Fibroblast of lung (primary cell): ENCODE data around the gene PNPLA7. TPM values are rescaled to one million over a fixed set of nuclear protein-coding genes. Genes with fewer than 3 reads are reported as not detected.

ENCODE experiments used
- DNase-seq, 2 donors: peaks; one replicate each; pipeline versions ENCODE4 v3.0.0 to v3.0.0-alpha.2; 2010; ENCODE audit warnings: low read depth in 2 of 2
- H2AFZ ChIP-seq: 2 replicates; pipeline ENCODE4 v1.5.1; 2012; ENCODE audit warnings: low read length, control low read depth, inconsistent platforms
- H3K27ac ChIP-seq: 2 replicates; pipeline ENCODE4 v1.5.1; 2011; ENCODE audit warnings: low read length, control low read depth; ENCODE audit not compliant: insufficient read depth
- H3K27me3 ChIP-seq: 2 replicates; pipeline ENCODE4 v1.5.1; 2011; ENCODE audit warnings: mild to moderate bottlenecking, low read length; ENCODE audit not compliant: control insufficient read depth, insufficient read depth
- H3K36me3 ChIP-seq: 2 replicates; pipeline ENCODE4 v1.5.1; 2011; ENCODE audit warnings: low read length; ENCODE audit not compliant: control insufficient read depth, insufficient read depth
- H3K4me1 ChIP-seq: 2 replicates; pipeline ENCODE4 v1.5.1; 2011; ENCODE audit warnings: low read length; ENCODE audit not compliant: control insufficient read depth, insufficient read depth; ENCODE audit errors: extremely low read depth
- H3K4me2 ChIP-seq: 2 replicates; pipeline ENCODE4 v1.5.1; 2011; ENCODE audit warnings: low read length, control low read depth; ENCODE audit not compliant: insufficient read depth; ENCODE audit errors: extremely low read depth
- H3K4me3 ChIP-seq, 4 experiments: fragments of 200-600 bp in 1 of 4; sonication (generic) in 1 of 4; replicated peaks in 1 of 4; 2 replicates each; pipeline ENCODE4 v1.5.1; 2011 to 2016; ENCODE audit warnings: low read length in 4 of 4, low read depth in 3 of 4, mild to moderate bottlenecking in 3 of 4, control low read depth in 2 of 4, inconsistent platforms in 1 of 4, mixed read lengths in 1 of 4; ENCODE audit not compliant: insufficient read depth in 1 of 4; ENCODE audit errors: control extremely low read depth in 1 of 4
- H3K79me2 ChIP-seq: 2 replicates; pipeline ENCODE4 v1.5.1; 2012; ENCODE audit warnings: mild to moderate bottlenecking, low read length, inconsistent platforms; ENCODE audit not compliant: control insufficient read depth, insufficient read depth
- H3K9ac ChIP-seq: 2 replicates; pipeline ENCODE4 v1.5.1; 2011; ENCODE audit warnings: mild to moderate bottlenecking, low read length, control low read depth; ENCODE audit not compliant: insufficient read depth
- H3K9me3 ChIP-seq: 2 replicates; pipeline ENCODE4 v1.5.1; 2012; ENCODE audit warnings: low read depth, low read length; ENCODE audit not compliant: control insufficient read depth, insufficient read depth
- H4K20me1 ChIP-seq: 2 replicates; pipeline ENCODE4 v1.5.1; 2011; ENCODE audit warnings: low read length; ENCODE audit not compliant: control insufficient read depth, insufficient read depth; ENCODE audit errors: extremely low read depth
- EZH2 ChIP-seq: IDR thresholded peaks from 2 replicates; pipeline ENCODE4 v1.5.1; 2012; ENCODE audit warnings: low read length, control low read depth, mild to moderate bottlenecking; ENCODE audit errors: missing control alignments
- polyA plus RNA-seq, 2 donors: library from polyadenylated mRNA; depleted of rRNA in 1 of 2; stranded (reverse) in 1 of 2; unstranded in 1 of 2; fragments of >200 nt; gene quantifications; 2 replicates each; pipeline ENCODE4 v1.2.1, GENCODE V29; 2011 to 2012; ENCODE audit warnings: missing spikeins in 1 of 2
- total RNA-seq: library from RNA; depleted of rRNA; stranded (reverse); fragments of >200 nt; gene quantifications from 2 replicates; pipeline ENCODE4 v1.2.1, GENCODE V29; 2014
- TF ChIP-seq, protein P1 (sequence below), 2 donors: IDR thresholded peaks in 1 of 2; conservative IDR thresholded peaks in 1 of 2; 1 replicate in 1 of 2; 2 replicates in 1 of 2; pipeline ENCODE4 v1.5.1; 2011 to 2012; ENCODE audit warnings: low read length in 2 of 2, control low read depth in 1 of 2, inconsistent platforms in 1 of 2, low read depth in 1 of 2, mild to moderate bottlenecking in 1 of 2

The PNPLA7 gene
- total and polyA plus RNA-seq, 2 donors (not counting 1 experiment from before 2014, with no cell fraction given) = 0.23 to 3.0 TPM

DNA sequence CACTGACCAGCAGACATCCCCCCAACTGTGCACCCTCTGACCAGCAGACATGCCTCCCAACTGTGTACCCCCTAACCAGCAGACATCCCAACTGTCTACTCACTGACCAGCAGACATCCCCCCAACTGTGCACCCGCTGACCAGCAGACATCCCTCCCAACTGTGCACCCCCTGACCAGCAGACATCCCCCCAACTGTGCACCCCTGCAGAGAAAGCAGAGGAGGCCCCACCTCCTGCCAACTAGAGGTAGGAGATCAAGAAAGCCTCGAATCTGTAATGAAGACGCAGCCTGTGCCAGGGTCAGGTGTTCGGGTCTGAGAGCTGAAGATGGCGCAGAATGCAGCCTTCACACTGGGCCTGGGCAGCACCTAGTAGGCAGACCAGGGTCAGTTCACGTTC is 61.3 kb downstream of the PNPLA7 start:
- no peaks in the 10 kb centered on the region for H3K36me3 ChIP-seq
- no peak overlapping the region for H3K27ac ChIP-seq
- no peak overlapping the region for H3K9ac ChIP-seq
- H3K27me3 ChIP-seq = peaks cover 16% of the 10 kb centered on the region
- no peak overlapping the region for H3K4me2 ChIP-seq
- no peaks in the 10 kb centered on the region for H3K4me1 ChIP-seq
- H3K79me2 ChIP-seq = no peaks in the 10 kb centered on the region
- H3K9me3 ChIP-seq = no peaks in the 10 kb centered on the region
- H2AFZ ChIP-seq = no peak overlapping the region
- no peak for DNase-seq
- TF ChIP-seq EZH2 = no peak
- TF ChIP-seq, protein P1, sequence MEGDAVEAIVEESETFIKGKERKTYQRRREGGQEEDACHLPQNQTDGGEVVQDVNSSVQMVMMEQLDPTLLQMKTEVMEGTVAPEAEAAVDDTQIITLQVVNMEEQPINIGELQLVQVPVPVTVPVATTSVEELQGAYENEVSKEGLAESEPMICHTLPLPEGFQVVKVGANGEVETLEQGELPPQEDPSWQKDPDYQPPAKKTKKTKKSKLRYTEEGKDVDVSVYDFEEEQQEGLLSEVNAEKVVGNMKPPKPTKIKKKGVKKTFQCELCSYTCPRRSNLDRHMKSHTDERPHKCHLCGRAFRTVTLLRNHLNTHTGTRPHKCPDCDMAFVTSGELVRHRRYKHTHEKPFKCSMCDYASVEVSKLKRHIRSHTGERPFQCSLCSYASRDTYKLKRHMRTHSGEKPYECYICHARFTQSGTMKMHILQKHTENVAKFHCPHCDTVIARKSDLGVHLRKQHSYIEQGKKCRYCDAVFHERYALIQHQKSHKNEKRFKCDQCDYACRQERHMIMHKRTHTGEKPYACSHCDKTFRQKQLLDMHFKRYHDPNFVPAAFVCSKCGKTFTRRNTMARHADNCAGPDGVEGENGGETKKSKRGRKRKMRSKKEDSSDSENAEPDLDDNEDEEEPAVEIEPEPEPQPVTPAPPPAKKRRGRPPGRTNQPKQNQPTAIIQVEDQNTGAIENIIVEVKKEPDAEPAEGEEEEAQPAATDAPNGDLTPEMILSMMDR (conservative IDR thresholded peaks at IDR 0.05 in 1 of 2, IDR thresholded peaks at IDR 0.05 in 1 of 2; ENCODE audit: low read depth in 1 of 2, low read length in 2 of 2) = no peak
- H4K20me1 ChIP-seq = no peaks in the 10 kb centered on the region
- no peak overlapping the region for H3K4me3 ChIP-seq

DNA sequence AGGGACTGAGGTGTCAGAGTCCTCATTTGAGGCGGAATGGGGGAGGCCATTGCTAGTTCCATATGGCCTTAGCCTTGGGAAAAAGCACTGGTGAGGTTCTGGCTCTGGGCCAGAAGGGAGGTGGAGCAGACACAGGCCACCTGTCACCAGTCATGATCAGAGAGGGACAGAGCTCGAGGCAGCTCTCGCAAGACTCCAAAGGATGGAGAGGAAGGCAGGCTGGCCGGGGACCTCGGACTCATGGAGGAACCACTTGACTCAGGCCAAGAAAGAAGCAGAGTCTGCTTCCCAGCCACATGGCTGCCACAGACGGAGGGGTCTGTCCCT is 61.9 kb downstream of the PNPLA7 start:
- Histone ChIP-seq H4K20me1 (no peaks in the 10 kb centered on the region), H3K27me3 (peaks cover 16% of the 10 kb centered on the region), H3K27ac (no peak overlapping the region), H2AFZ (no peak overlapping the region), H3K4me1 (no peaks in the 10 kb centered on the region), H3K36me3 (no peaks in the 10 kb centered on the region), H3K4me3 (no peak overlapping the region), H3K9me3 (no peaks in the 10 kb centered on the region), H3K9ac (no peak overlapping the region), H3K4me2 (no peak overlapping the region), H3K79me2 (no peaks in the 10 kb centered on the region)
- TF ChIP-seq EZH2 = no peak
- TF ChIP-seq, protein P1 (conservative IDR thresholded peaks at IDR 0.05 in 1 of 2, IDR thresholded peaks at IDR 0.05 in 1 of 2; ENCODE audit: low read depth in 1 of 2, low read length in 2 of 2) = no peak
- peak in 1 of 2 donors; percentile 32 for DNase-seq

DNA sequence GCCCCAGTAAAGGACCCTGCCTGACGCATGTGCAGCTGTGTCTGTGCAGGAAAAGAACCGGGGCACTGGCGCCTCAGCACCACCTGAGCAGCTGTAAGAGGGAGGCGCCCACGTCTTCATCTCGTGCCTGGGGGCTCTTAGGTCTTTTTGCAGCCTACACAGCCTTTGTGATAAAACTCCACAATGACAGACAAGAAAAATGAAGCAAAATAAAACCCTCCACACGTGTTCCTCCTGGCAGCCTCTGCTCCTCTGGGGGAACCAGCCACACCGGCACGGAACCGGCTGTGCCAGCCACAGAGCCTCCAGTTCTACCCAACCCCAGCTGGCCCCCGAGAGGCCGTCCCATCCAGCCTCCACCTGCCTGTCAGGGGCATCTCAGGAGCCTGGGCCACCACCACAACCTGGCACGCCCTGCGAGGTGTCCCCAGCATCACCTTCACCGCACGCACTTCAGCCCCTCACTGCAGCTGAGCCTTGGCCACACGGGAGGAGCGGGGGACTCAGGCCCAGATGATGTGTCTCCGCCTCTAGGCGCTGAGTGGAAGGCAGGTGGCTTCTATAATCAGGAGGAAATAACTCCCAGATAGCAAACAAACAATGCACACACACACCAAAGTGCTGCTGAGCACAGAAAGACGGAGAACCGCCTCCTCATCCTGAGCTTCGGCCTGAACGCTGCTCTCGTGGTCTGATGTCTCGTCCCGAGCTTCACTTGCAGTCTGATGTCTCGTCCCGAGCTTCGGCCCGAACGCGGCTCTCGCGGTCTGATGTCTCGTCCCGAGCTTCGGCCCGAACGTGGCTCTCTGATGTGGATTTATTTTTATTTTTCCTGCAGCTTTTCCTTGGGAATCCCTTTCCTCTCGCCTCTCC is 62.5 kb downstream of the PNPLA7 start:
- Histone ChIP-seq H3K4me2 (no peak overlapping the region), H3K9me3 (no peaks in the 10 kb centered on the region), H4K20me1 (no peaks in the 10 kb centered on the region), H3K27me3 (peaks cover 16% of the 10 kb centered on the region), H3K36me3 (no peaks in the 10 kb centered on the region), H3K9ac (no peak overlapping the region), H3K79me2 (no peaks in the 10 kb centered on the region), H2AFZ (no peak overlapping the region), H3K27ac (no peak overlapping the region), H3K4me1 (no peaks in the 10 kb centered on the region), H3K4me3 (no peak overlapping the region)
- DNase-seq = peak in 1 of 2 donors; percentile 5
- peak; percentile 18 for TF ChIP-seq EZH2
- TF ChIP-seq, protein P1 (conservative IDR thresholded peaks at IDR 0.05 in 1 of 2, IDR thresholded peaks at IDR 0.05 in 1 of 2; ENCODE audit: low read depth in 1 of 2, low read length in 2 of 2) = no peak
